PC-3 (cell line): ENCODE data around the gene AMMECR1.

ENCODE experiments used
- CTCF ChIP-seq: fragments of 300-600 bp; sonication (generic); conservative IDR thresholded peaks from 2 replicates; pipeline ENCODE4 v1.5.1; 2017; ENCODE audit warnings: antibody characterized with exemption, low read depth, mild to moderate bottlenecking, low read length
- EZH2 ChIP-seq: fragments of 300-600 bp; sonication (generic); IDR thresholded peaks from one replicate; pipeline ENCODE4 v1.6.1; 2017; ENCODE audit warnings: antibody characterized with exemption, mild to moderate bottlenecking, low read length; ENCODE audit not compliant: unreplicated experiment

- no peak for TF ChIP-seq CTCF
- TF ChIP-seq EZH2, result no peak
These were observed 40.3 kb downstream of the AMMECR1 start for GRCh38 chrX:110277609-110278008.
